ENCODE results near the gene KLF15. TPM values are rescaled to one million over a fixed set of nuclear protein-coding genes. Genes with fewer than 3 reads are reported as not detected.

Gene KLF15
- total RNA-seq, 1 experiment from 2014 or later: 14.7 TPM

DNA sequence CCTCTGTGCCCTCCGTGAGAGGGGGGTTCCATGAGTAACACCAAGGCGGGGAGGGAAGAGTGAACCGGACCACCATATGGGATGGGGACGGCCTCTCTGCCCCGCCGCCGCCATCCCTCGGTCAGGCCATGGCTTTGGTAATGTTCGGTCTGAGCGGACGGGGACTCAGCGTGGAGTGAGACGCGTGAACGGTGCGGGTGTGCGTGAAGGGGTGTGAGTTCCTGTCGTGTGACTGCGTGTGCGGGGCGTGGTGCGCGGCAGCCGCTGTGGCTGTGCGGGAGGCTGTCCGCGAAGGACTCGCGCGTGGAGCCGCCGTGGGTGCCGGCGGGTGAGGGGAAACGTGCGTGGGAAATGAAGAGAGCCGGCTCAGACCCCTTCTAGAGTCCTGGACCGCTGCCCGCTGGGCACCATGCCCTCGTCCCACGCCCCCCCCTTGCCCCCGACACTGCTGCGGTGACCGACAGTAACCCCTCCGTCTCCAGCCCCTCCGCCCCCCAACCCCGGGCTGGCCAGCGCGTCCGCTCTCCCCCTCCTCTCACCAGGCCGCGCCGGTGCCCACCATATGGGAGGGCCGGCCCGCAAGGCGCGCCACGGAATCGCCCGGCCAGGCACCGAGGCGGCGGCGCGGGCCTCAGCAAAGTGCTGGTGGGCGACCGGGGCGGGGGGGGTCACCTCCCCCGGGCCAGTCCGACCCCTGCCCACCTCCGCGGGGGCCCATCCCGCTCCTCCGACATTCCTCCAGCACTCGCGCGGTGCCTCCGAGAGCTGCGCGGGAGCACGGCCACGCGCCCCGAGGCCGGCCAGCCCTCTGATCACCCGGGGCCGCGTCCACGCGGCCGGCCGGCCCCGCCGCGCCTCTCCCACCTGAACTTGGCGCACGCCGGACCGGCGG lies 589 bp downstream of the KLF15 start (continued):
- TF ChIP-seq, protein P1, sequence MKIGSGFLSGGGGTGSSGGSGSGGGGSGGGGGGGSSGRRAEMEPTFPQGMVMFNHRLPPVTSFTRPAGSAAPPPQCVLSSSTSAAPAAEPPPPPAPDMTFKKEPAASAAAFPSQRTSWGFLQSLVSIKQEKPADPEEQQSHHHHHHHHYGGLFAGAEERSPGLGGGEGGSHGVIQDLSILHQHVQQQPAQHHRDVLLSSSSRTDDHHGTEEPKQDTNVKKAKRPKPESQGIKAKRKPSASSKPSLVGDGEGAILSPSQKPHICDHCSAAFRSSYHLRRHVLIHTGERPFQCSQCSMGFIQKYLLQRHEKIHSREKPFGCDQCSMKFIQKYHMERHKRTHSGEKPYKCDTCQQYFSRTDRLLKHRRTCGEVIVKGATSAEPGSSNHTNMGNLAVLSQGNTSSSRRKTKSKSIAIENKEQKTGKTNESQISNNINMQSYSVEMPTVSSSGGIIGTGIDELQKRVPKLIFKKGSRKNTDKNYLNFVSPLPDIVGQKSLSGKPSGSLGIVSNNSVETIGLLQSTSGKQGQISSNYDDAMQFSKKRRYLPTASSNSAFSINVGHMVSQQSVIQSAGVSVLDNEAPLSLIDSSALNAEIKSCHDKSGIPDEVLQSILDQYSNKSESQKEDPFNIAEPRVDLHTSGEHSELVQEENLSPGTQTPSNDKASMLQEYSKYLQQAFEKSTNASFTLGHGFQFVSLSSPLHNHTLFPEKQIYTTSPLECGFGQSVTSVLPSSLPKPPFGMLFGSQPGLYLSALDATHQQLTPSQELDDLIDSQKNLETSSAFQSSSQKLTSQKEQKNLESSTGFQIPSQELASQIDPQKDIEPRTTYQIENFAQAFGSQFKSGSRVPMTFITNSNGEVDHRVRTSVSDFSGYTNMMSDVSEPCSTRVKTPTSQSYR (CRISPR knock-in tag; IDR thresholded peaks at IDR 0.05): no peak

DNA sequence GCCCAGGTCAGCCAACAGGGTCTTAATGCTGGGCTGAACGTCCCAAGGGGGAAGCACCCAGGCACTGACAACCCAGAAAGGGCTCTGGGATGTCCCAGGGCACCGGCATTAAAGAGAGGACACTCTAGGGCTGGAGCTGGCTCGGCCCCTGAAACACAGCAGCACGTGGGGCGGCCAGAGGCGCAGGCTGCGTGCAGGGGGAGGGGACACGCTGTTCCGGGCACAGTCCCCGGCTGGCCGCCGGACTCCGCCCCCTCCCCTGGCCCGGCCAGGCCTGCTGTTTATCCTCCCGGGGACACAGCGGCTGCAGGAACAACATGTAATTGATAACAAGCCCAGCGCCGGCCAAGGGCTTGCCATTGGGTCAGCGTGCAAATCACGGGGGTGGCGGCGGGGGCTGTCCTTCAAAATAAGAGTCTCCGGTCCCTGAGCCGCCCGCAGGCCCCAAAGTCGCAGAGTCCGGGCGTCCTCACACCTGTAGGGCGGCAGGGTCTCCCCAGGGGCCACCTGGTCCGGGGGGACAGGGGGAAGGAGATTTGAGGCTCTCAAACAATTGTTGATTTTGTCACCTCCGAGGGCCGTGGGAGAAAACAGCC lies 1.3 kb downstream of the KLF15 start:
- Mint-ChIP-seq H3K36me3 (peaks cover 15% of the 10 kb centered on the region; the same call in 1 of the 2 replicates), H3K4me3 (peak overlapping the region; percentile 96), H3K4me1 (peaks cover 19% of the 10 kb centered on the region), H3K27ac (peak overlapping the region; percentile 89), H3K27me3 (ENCODE audit: low read depth) (peaks cover 23% of the 10 kb centered on the region), H3K9me3 (peaks cover 13% of the 10 kb centered on the region)
- DNase-seq (ENCODE audit: low spot score) (peak; percentile 89), ATAC-seq (peak; percentile 73)
- POLR2A ChIA-PET: no interaction called here
- CTCF ChIA-PET: no interaction called here
- TF ChIP-seq, protein P2, sequence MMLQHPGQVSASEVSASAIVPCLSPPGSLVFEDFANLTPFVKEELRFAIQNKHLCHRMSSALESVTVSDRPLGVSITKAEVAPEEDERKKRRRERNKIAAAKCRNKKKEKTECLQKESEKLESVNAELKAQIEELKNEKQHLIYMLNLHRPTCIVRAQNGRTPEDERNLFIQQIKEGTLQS (CRISPR knock-in tag; conservative IDR thresholded peaks at IDR 0.05): no peak
- TF ChIP-seq SP1 (CRISPR knock-in tag; conservative IDR thresholded peaks at IDR 0.05) (peak; percentile 39; the same call in 1 of the 2 replicates), ZNF121 (CRISPR knock-in tag; IDR thresholded peaks at IDR 0.05) (no peak), GABPB1 (CRISPR knock-in tag; IDR thresholded peaks at IDR 0.05) (peak; percentile 20; the same call in 1 of the 2 replicates), SMAD4 (CRISPR knock-in tag; IDR thresholded peaks at IDR 0.05) (no peak), OVOL2 (CRISPR knock-in tag; IDR thresholded peaks at IDR 0.05; ENCODE audit: borderline replicate concordance) (no peak), RELA (CRISPR knock-in tag; IDR thresholded peaks at IDR 0.05; ENCODE audit: borderline replicate concordance) (0 out of 2 replicates have a peak, but pooled peaks have one; percentile 19), GRHL2 (CRISPR knock-in tag; IDR thresholded peaks at IDR 0.05; ENCODE audit: insufficient replicate concordance, severe bottlenecking) (no peak), HMGA2 (CRISPR knock-in tag; IDR thresholded peaks at IDR 0.05) (no peak), TEAD1 (CRISPR knock-in tag; IDR thresholded peaks at IDR 0.05) (peak; percentile 51; the same call in 1 of the 2 replicates), ETV6 (CRISPR knock-in tag; IDR thresholded peaks at IDR 0.05) (peak; percentile 83; the same call in 1 of the 2 replicates)
- TF ChIP-seq, protein P3, sequence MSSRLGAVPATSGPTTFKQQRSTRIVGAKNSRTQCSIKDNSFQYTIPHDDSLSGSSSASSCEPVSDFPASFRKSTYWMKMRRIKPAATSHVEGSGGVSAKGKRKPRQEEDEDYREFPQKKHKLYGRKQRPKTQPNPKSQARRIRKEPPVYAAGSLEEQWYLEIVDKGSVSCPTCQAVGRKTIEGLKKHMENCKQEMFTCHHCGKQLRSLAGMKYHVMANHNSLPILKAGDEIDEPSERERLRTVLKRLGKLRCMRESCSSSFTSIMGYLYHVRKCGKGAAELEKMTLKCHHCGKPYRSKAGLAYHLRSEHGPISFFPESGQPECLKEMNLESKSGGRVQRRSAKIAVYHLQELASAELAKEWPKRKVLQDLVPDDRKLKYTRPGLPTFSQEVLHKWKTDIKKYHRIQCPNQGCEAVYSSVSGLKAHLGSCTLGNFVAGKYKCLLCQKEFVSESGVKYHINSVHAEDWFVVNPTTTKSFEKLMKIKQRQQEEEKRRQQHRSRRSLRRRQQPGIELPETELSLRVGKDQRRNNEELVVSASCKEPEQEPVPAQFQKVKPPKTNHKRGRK (CRISPR knock-in tag; IDR thresholded peaks at IDR 0.05; ENCODE audit: borderline replicate concordance): no peak
- TF ChIP-seq, protein P4, sequence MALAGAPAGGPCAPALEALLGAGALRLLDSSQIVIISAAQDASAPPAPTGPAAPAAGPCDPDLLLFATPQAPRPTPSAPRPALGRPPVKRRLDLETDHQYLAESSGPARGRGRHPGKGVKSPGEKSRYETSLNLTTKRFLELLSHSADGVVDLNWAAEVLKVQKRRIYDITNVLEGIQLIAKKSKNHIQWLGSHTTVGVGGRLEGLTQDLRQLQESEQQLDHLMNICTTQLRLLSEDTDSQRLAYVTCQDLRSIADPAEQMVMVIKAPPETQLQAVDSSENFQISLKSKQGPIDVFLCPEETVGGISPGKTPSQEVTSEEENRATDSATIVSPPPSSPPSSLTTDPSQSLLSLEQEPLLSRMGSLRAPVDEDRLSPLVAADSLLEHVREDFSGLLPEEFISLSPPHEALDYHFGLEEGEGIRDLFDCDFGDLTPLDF (CRISPR knock-in tag; IDR thresholded peaks at IDR 0.05): no peak
- TF ChIP-seq, protein P5, sequence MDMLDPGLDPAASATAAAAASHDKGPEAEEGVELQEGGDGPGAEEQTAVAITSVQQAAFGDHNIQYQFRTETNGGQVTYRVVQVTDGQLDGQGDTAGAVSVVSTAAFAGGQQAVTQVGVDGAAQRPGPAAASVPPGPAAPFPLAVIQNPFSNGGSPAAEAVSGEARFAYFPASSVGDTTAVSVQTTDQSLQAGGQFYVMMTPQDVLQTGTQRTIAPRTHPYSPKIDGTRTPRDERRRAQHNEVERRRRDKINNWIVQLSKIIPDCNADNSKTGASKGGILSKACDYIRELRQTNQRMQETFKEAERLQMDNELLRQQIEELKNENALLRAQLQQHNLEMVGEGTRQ (CRISPR knock-in tag; IDR thresholded peaks at IDR 0.05): peak; percentile 78
- TF ChIP-seq, protein P6, sequence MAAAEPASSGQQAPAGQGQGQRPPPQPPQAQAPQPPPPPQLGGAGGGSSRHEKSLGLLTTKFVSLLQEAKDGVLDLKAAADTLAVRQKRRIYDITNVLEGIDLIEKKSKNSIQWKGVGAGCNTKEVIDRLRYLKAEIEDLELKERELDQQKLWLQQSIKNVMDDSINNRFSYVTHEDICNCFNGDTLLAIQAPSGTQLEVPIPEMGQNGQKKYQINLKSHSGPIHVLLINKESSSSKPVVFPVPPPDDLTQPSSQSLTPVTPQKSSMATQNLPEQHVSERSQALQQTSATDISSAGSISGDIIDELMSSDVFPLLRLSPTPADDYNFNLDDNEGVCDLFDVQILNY (CRISPR knock-in tag; IDR thresholded peaks at IDR 0.05): peak; percentile 59; the same call in 1 of the 2 replicates
- TF ChIP-seq, protein P7, sequence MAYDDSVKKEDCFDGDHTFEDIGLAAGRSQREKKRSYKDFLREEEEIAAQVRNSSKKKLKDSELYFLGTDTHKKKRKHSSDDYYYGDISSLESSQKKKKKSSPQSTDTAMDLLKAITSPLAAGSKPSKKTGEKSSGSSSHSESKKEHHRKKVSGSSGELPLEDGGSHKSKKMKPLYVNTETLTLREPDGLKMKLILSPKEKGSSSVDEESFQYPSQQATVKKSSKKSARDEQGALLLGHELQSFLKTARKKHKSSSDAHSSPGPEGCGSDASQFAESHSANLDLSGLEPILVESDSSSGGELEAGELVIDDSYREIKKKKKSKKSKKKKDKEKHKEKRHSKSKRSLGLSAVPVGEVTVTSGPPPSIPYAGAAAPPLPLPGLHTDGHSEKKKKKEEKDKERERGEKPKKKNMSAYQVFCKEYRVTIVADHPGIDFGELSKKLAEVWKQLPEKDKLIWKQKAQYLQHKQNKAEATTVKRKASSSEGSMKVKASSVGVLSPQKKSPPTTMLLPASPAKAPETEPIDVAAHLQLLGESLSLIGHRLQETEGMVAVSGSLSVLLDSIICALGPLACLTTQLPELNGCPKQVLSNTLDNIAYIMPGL (CRISPR knock-in tag; IDR thresholded peaks at IDR 0.05): 0 out of 2 replicates have a peak, but pooled peaks have one; percentile 33
- TF ChIP-seq, protein P8, sequence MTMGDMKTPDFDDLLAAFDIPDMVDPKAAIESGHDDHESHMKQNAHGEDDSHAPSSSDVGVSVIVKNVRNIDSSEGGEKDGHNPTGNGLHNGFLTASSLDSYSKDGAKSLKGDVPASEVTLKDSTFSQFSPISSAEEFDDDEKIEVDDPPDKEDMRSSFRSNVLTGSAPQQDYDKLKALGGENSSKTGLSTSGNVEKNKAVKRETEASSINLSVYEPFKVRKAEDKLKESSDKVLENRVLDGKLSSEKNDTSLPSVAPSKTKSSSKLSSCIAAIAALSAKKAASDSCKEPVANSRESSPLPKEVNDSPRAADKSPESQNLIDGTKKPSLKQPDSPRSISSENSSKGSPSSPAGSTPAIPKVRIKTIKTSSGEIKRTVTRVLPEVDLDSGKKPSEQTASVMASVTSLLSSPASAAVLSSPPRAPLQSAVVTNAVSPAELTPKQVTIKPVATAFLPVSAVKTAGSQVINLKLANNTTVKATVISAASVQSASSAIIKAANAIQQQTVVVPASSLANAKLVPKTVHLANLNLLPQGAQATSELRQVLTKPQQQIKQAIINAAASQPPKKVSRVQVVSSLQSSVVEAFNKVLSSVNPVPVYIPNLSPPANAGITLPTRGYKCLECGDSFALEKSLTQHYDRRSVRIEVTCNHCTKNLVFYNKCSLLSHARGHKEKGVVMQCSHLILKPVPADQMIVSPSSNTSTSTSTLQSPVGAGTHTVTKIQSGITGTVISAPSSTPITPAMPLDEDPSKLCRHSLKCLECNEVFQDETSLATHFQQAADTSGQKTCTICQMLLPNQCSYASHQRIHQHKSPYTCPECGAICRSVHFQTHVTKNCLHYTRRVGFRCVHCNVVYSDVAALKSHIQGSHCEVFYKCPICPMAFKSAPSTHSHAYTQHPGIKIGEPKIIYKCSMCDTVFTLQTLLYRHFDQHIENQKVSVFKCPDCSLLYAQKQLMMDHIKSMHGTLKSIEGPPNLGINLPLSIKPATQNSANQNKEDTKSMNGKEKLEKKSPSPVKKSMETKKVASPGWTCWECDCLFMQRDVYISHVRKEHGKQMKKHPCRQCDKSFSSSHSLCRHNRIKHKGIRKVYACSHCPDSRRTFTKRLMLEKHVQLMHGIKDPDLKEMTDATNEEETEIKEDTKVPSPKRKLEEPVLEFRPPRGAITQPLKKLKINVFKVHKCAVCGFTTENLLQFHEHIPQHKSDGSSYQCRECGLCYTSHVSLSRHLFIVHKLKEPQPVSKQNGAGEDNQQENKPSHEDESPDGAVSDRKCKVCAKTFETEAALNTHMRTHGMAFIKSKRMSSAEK (CRISPR knock-in tag; IDR thresholded peaks at IDR 0.05; ENCODE audit: borderline replicate concordance): no peak

Data from WTC11 (cell line).